Keratinocyte (primary cell): ENCODE data around the gene PLAC1. TPM values are rescaled to one million over a fixed set of nuclear protein-coding genes. Genes with fewer than 3 reads are reported as not detected.

Experiments
- DNase-seq: peaks from one replicate; pipeline ENCODE4 v3.0.0-alpha.2; 2011; ENCODE audit warnings: low read depth, missing footprints, low spot score
- FAIRE-seq: peaks from 2 replicates; lab custom pipeline; 2011; peaks lifted over from hg19 to GRCh38; lab: Jason Lieb, UNC
- H2AFZ ChIP-seq: 2 replicates; pipeline ENCODE4 v1.6.0; 2012; ENCODE audit warnings: low read length, control low read depth, inconsistent platforms; ENCODE audit not compliant: control insufficient read depth
- H3K27ac ChIP-seq: 2 replicates; pipeline ENCODE4 v1.5.1; 2011; ENCODE audit warnings: low read length; ENCODE audit not compliant: control insufficient read depth, insufficient read depth
- H3K27me3 ChIP-seq: 3 replicates; pipeline ENCODE4 v1.6.0; 2011; ENCODE audit warnings: low read length; ENCODE audit not compliant: control insufficient read depth, insufficient read depth; ENCODE audit errors: extremely low read depth
- H3K36me3 ChIP-seq, 2 experiments: 2 replicates in 1 of 2; 3 replicates in 1 of 2; pipeline ENCODE4 v1.5.1; 2011; ENCODE audit warnings: low read length in 2 of 2, mild to moderate bottlenecking in 1 of 2; ENCODE audit not compliant: control insufficient read depth in 2 of 2, insufficient read depth in 2 of 2; ENCODE audit errors: extremely low read depth in 1 of 2
- H3K4me1 ChIP-seq: 3 replicates; pipeline ENCODE4 v1.5.1; 2011; ENCODE audit warnings: low read length; ENCODE audit not compliant: control insufficient read depth, insufficient read depth; ENCODE audit errors: extremely low read depth
- H3K4me2 ChIP-seq: 3 replicates; pipeline ENCODE4 v1.6.0; 2011; ENCODE audit warnings: low read depth, low read length; ENCODE audit not compliant: control insufficient read depth, insufficient read depth; ENCODE audit errors: extremely low read depth
- H3K4me3 ChIP-seq, 3 experiments: fragments of 200-600 bp in 1 of 3; sonication (generic) in 1 of 3; 2 replicates in 2 of 3; 3 replicates in 1 of 3; pipeline ENCODE4 v1.5.1; 2011 to 2016; ENCODE audit warnings: low read length in 3 of 3, mild to moderate bottlenecking in 3 of 3, control low read depth in 2 of 3, inconsistent platforms in 1 of 3, low read depth in 1 of 3, mixed read lengths in 1 of 3, mixed run types in 1 of 3, moderate library complexity in 1 of 3; ENCODE audit not compliant: control insufficient read depth in 2 of 3, insufficient read depth in 2 of 3; ENCODE audit errors: extremely low read depth in 1 of 3
- H3K79me2 ChIP-seq: 2 replicates; pipeline ENCODE4 v1.6.0; 2012; ENCODE audit warnings: low read length; ENCODE audit not compliant: control insufficient read depth, insufficient read depth
- H3K9ac ChIP-seq: 3 replicates; pipeline ENCODE4 v1.6.0; 2011; ENCODE audit warnings: low read length; ENCODE audit not compliant: control insufficient read depth, insufficient read depth; ENCODE audit errors: extremely low read depth
- H3K9me1 ChIP-seq: 3 replicates; pipeline ENCODE4 v1.6.0; 2011; ENCODE audit warnings: low read length; ENCODE audit not compliant: control insufficient read depth, insufficient read depth; ENCODE audit errors: extremely low read depth
- H3K9me3 ChIP-seq: 2 replicates; pipeline ENCODE4 v1.5.1; 2012; ENCODE audit warnings: low read depth, low read length; ENCODE audit not compliant: control insufficient read depth
- H4K20me1 ChIP-seq: 3 replicates; pipeline ENCODE4 v1.6.0; 2011; ENCODE audit warnings: low read length; ENCODE audit not compliant: control insufficient read depth, insufficient read depth; ENCODE audit errors: extremely low read depth
- CTCF ChIP-seq, 3 experiments: IDR thresholded peaks in 1 of 3; conservative IDR thresholded peaks in 1 of 3; optimal IDR thresholded peaks in 1 of 3; 2 replicates in 2 of 3; 3 replicates in 1 of 3; pipeline versions ENCODE3 to v1.5.1; 2011; ENCODE audit warnings: low read length in 3 of 3, mild to moderate bottlenecking in 3 of 3, moderate library complexity in 2 of 3, control low read depth in 1 of 3, inconsistent platforms in 1 of 3; ENCODE audit not compliant: insufficient read depth in 2 of 3; ENCODE audit errors: extremely low read depth in 1 of 3
- EZH2 ChIP-seq: IDR thresholded peaks from one replicate; pipeline ENCODE4 v1.6.1; 2012; ENCODE audit warnings: inconsistent platforms, mild to moderate bottlenecking, low read length, moderate library complexity
- dilution Hi-C: fragments of 300-500 bp; cut with MboI; formaldehyde crosslinking; loops from one replicate; pipeline ENCODE4 v1.7.0; 2020; ENCODE audit warnings: low sequenced_read_pairs; ENCODE audit not compliant: extremely low pct_ligation_motif_present
- polyA plus RNA-seq, 5 experiments: library from polyadenylated mRNA; depleted of rRNA in 3 of 5; stranded (reverse) in 3 of 5; stranded (forward) in 1 of 5; unstranded in 1 of 5; fragments of >200 nt; gene quantifications; 1 replicate in 1 of 5; 2 replicates in 3 of 5; 3 replicates in 1 of 5; pipeline versions ENCODE4 v1.2.1 to v1.2.3, GENCODE V29; 2011 to 2012; ENCODE audit warnings: missing spikeins in 2 of 5, low read depth in 1 of 5, low replicate concordance in 1 of 5

Gene PLAC1
- polyA plus RNA-seq, 1 donor (not counting 4 experiments of a cell fraction or from before 2014, with no cell fraction given): 8.5 TPM

- no peaks in the 10 kb centered on the region for H3K9me1 ChIP-seq
- FAIRE-seq (no peak), DNase-seq (no peak)
- no peaks in the 10 kb centered on the region for H3K4me1 ChIP-seq
- dilution Hi-C loops: no loop called here
- H3K9ac ChIP-seq: no peak overlapping the region
- H3K9me3 ChIP-seq: no peaks in the 10 kb centered on the region
- no peaks in the 10 kb centered on the region for H4K20me1 ChIP-seq
- no peak overlapping the region for H2AFZ ChIP-seq
- H3K4me3 ChIP-seq: no peak overlapping the region
- H3K36me3 ChIP-seq: no peaks in the 10 kb centered on the region
- no peak overlapping the region for H3K4me2 ChIP-seq
- TF ChIP-seq EZH2 (no peak), CTCF (optimal IDR thresholded peaks at IDR 0.05 in 1 of 3, IDR thresholded peaks at IDR 0.05 in 1 of 3, conservative IDR thresholded peaks at IDR 0.05 in 1 of 3; ENCODE audit: extremely low read depth in 1 of 3, insufficient read depth in 2 of 3, low read length in 3 of 3) (no peak)
- H3K27me3 ChIP-seq: no peaks in the 10 kb centered on the region
- no peak overlapping the region for H3K27ac ChIP-seq
- H3K79me2 ChIP-seq: no peaks in the 10 kb centered on the region
Observed at GRCh38 chrX:134636851-134637250, 21.4 kb downstream of the PLAC1 start.

- FAIRE-seq (no peak), DNase-seq (no peak)
- dilution Hi-C loops: no loop called here
- no peak overlapping the region for H2AFZ ChIP-seq
- no peaks in the 10 kb centered on the region for H3K27me3 ChIP-seq
- H3K27ac ChIP-seq: no peak overlapping the region
- H3K79me2 ChIP-seq: no peaks in the 10 kb centered on the region
- no peaks in the 10 kb centered on the region for H3K4me1 ChIP-seq
- no peak overlapping the region for H3K4me2 ChIP-seq
- no peaks in the 10 kb centered on the region for H4K20me1 ChIP-seq
- H3K9ac ChIP-seq: no peak overlapping the region
- no peaks in the 10 kb centered on the region for H3K9me3 ChIP-seq
- H3K9me1 ChIP-seq: no peaks in the 10 kb centered on the region
- TF ChIP-seq EZH2: no peak
- TF ChIP-seq CTCF (optimal IDR thresholded peaks at IDR 0.05 in 1 of 3, IDR thresholded peaks at IDR 0.05 in 1 of 3, conservative IDR thresholded peaks at IDR 0.05 in 1 of 3; ENCODE audit: extremely low read depth in 1 of 3, insufficient read depth in 2 of 3, low read length in 3 of 3): no peak
- H3K36me3 ChIP-seq: no peaks in the 10 kb centered on the region
- no peak overlapping the region for H3K4me3 ChIP-seq
Observed at GRCh38 chrX:134634691-134635090, 23.6 kb downstream of the PLAC1 start.
